Colonic mucosa (tissue), 4 donors: Measurements from ENCODE around the gene PTCD1. TPM values are rescaled to one million over a fixed set of nuclear protein-coding genes. Genes with fewer than 3 reads are reported as not detected.

Experiments
- DNase-seq: peaks from one replicate; pipeline ENCODE4 v3.0.0-alpha.2; 2020
- H3K27ac ChIP-seq: fragments of 200-600 bp; one replicate; pipeline ENCODE4 v1.8.0; 2021
- H3K27me3 ChIP-seq: fragments of 200-600 bp; one replicate; pipeline ENCODE4 v1.8.0; 2021
- H3K36me3 ChIP-seq: fragments of 200-600 bp; one replicate; pipeline ENCODE4 v1.8.0; 2021
- H3K4me1 ChIP-seq: fragments of 200-600 bp; one replicate; pipeline ENCODE4 v1.8.0; 2021; ENCODE audit warnings: mild to moderate bottlenecking
- H3K4me3 ChIP-seq: fragments of 200-600 bp; one replicate; pipeline ENCODE4 v1.8.0; 2021
- H3K9ac ChIP-seq, 2 donors: one replicate each; pipeline ENCODE4 v1.7.0; 2013; ENCODE audit warnings: control low read depth in 2 of 2, low read depth in 2 of 2, low read length in 2 of 2
- H3K9me3 ChIP-seq: fragments of 200-600 bp; one replicate; pipeline ENCODE4 v1.8.0; 2021
- intact Hi-C: fragments of 100-400 bp; cut with DNase I; formaldehyde crosslinking; loops from one replicate; pipeline ENCODE4 v1.14.1; 2022
- total RNA-seq, 2 donors: library from RNA; stranded (reverse); fragmentation: NEBNext Ultra II Directional in 1 of 2; extraction: Animal tissue kit (Norgen Biotek cat#: 25700) in 1 of 2; gene quantifications; one replicate each; pipeline ENCODE4 v1.2.1, GENCODE V29; 2021
- TF ChIP-seq, protein P1 (sequence below): fragments of 200-600 bp; IDR thresholded peaks from one replicate; pipeline ENCODE4 v1.8.0; 2022; ENCODE audit warnings: antibody characterized with exemption, mild to moderate bottlenecking
- donor health status: healthy.
- donor health status: DM: no; HTN: no; CAD: no.
- donor health status: DM: no; HTN: no; CAD: no.

PTCD1 gene
- total RNA-seq, 2 donors from 2014 or later, result 4.5 to 7.6 TPM

GRCh38 chr7:99473315-99473596 lies 34.7 kb upstream of the PTCD1 start:
- intact Hi-C loops, result no loop called here
- peak; percentile 59 for DNase-seq
- Histone ChIP-seq H3K4me3 (peak overlapping the region; percentile 98), H3K27me3 (no peaks in the 10 kb centered on the region), H3K9ac (peak overlapping the region; percentile 76 to 86), H3K4me1 (peaks cover 3% of the 10 kb centered on the region), H3K36me3 (no peaks in the 10 kb centered on the region), H3K9me3 (no peaks in the 10 kb centered on the region), H3K27ac (peak overlapping the region; percentile 79)
- TF ChIP-seq, protein P1, sequence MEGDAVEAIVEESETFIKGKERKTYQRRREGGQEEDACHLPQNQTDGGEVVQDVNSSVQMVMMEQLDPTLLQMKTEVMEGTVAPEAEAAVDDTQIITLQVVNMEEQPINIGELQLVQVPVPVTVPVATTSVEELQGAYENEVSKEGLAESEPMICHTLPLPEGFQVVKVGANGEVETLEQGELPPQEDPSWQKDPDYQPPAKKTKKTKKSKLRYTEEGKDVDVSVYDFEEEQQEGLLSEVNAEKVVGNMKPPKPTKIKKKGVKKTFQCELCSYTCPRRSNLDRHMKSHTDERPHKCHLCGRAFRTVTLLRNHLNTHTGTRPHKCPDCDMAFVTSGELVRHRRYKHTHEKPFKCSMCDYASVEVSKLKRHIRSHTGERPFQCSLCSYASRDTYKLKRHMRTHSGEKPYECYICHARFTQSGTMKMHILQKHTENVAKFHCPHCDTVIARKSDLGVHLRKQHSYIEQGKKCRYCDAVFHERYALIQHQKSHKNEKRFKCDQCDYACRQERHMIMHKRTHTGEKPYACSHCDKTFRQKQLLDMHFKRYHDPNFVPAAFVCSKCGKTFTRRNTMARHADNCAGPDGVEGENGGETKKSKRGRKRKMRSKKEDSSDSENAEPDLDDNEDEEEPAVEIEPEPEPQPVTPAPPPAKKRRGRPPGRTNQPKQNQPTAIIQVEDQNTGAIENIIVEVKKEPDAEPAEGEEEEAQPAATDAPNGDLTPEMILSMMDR, result no peak

- Histone ChIP-seq H3K27me3 (no peaks in the 10 kb centered on the region), H3K4me3 (peak within 1 kb of the TSS; percentile 98), H3K27ac (peak within 1 kb of the TSS; percentile 79), H3K9me3 (no peaks in the 10 kb centered on the region), H3K4me1 (peaks cover 3% of the 10 kb centered on the region), H3K9ac (peak within 1 kb of the TSS; percentile 76 to 86), H3K36me3 (no peaks in the 10 kb centered on the region)
- TF ChIP-seq, protein P1, result no peak
- intact Hi-C loops, result no loop called here
- DNase-seq, result peak; percentile 98
These were observed 34.1 kb upstream of the PTCD1 start, which contains the start of gene ZNF789 for GRCh38 chr7:99472561-99473314. TSS of gene ZNF789 (plus strand) at chr7:99472890. CDS start at chr7:99476457, 3,567 bp downstream.

DNA sequence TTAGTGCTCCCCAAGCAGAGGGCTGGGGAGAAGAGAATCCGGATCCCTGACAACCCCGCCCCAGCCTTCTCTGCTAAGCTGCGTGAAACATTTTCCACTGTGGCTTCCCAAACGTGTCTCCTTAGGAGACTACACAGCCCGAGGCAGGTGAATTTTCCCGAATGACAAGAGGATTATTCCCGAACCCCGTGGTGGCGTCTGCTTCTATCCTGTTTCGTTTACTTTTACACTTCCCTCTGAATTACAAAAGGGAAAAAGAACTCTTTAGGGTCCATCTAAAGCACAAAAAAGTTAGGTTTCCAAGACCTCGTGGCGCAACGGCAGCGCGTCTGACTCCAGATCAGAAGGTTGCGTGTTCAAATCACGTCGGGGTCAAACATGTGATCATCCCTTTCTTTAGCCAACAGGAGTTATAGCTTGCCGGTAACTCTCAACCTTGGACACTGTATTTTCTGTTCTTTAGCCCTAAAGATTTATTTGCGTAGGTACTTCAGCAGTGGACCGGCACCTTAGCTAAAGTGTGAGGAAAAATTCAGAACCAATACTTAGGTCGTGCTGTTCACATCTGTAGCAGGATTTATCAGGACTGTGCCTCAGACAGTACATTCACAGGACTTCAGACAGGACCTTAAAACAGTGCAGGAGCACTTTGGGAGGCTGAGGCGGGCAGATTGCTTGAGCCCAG lies 30.9 kb upstream of the PTCD1 start:
- Histone ChIP-seq H3K9ac (no peak overlapping the region), H3K4me1 (peaks cover 9% of the 10 kb centered on the region), H3K4me3 (no peak overlapping the region), H3K9me3 (no peaks in the 10 kb centered on the region), H3K36me3 (no peaks in the 10 kb centered on the region), H3K27me3 (no peaks in the 10 kb centered on the region), H3K27ac (no peak overlapping the region)
- intact Hi-C loops, result no loop called here
- TF ChIP-seq, protein P1, result no peak
- no peak for DNase-seq

DNA sequence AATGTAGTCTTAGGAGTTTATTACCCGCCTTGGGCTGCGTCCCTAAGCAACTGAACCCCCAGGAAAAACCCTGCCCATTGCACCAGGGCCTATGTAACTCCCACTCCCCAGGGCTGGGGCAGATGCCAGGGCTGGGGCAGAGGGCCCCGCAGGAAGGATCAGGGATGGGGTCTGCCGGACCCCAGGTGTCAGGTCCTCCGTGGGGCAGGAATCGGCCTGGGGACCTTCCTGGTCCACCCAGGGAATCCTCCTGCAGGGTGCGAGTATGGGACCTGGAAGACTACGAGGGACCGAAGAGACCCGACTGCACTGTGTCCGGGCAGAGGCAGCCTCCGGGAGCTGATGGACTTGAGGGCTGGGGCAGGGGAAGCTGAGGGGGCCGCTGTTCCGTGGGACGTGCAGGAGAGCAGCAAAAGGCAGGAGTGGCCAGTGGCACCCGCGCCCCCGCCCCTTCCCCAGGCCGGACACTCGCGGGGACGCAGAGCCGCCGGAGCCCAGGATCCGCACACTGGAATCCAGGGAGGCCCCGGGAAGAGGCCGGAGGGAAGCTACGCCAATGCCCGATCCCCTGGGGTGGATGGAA lies 29.8 kb upstream of the PTCD1 start:
- Histone ChIP-seq H3K36me3 (no peaks in the 10 kb centered on the region), H3K9me3 (no peaks in the 10 kb centered on the region), H3K4me1 (peaks cover 13% of the 10 kb centered on the region), H3K9ac (no peak overlapping the region), H3K27me3 (no peaks in the 10 kb centered on the region), H3K27ac (no peak overlapping the region), H3K4me3 (no peak overlapping the region)
- intact Hi-C loops, result no loop called here
- no peak for DNase-seq
- TF ChIP-seq, protein P1, result no peak

- DNase-seq, result no peak
- no peaks in the 10 kb centered on the region for H3K27me3 ChIP-seq
- peaks cover 13% of the 10 kb centered on the region for H3K4me1 ChIP-seq
- TF ChIP-seq, protein P1, result no peak
- H3K4me3 ChIP-seq, result peak overlapping the region; percentile 73
- H3K9me3 ChIP-seq, result no peaks in the 10 kb centered on the region
- H3K36me3 ChIP-seq, result no peaks in the 10 kb centered on the region
- H3K27ac ChIP-seq, result peak overlapping the region; percentile 83
- intact Hi-C loops, result no loop called here
- peak overlapping the region; percentile 95 to 98 for H3K9ac ChIP-seq
These were observed 26.8 kb upstream of the PTCD1 start for GRCh38 chr7:99465421-99465768.
